BLaER1 treated with 17β-estradiol and CSF1 and Interleukin-3, amounts not matched to agents 10 nM and 100 nM (cell line): Measurements from ENCODE around the gene KIF1C.

Source experiments
- H3K27ac ChIP-seq, 11 experiments: shearing (Covaris generic); formaldehyde crosslinking; 2 replicates each; pipeline ENCODE4 v1.8.1; 2022
- H3K27me3 ChIP-seq, 11 experiments: shearing (Covaris generic); formaldehyde crosslinking; 2 replicates each; pipeline ENCODE4 v1.8.1; 2022
- H3K36me3 ChIP-seq, 11 experiments: shearing (Covaris generic); formaldehyde crosslinking; 2 replicates each; pipeline ENCODE4 v1.8.1; 2022
- H3K4me1 ChIP-seq, 10 experiments: shearing (Covaris generic); formaldehyde crosslinking; 2 replicates each; pipeline ENCODE4 v1.8.1; 2022
- H3K4me2 ChIP-seq, 11 experiments: shearing (Covaris generic); formaldehyde crosslinking; 2 replicates each; pipeline ENCODE4 v1.8.1; 2022
- H3K4me3 ChIP-seq, 10 experiments: shearing (Covaris generic); formaldehyde crosslinking; 2 replicates each; pipeline ENCODE4 v1.8.1; 2022
- H3K9ac ChIP-seq, 11 experiments: shearing (Covaris generic); formaldehyde crosslinking; 2 replicates each; pipeline ENCODE4 v1.8.1; 2022
- H3K9me3 ChIP-seq, 11 experiments: shearing (Covaris generic); formaldehyde crosslinking; replicated peaks in 1 of 11; 2 replicates each; pipeline ENCODE4 v1.8.1; 2022
- H4K20me1 ChIP-seq, 11 experiments: shearing (Covaris generic); formaldehyde crosslinking; 2 replicates each; pipeline ENCODE4 v1.8.1; 2022
- Cebpa-rat ChIP-seq, 11 experiments: shearing (Covaris generic); IDR thresholded peaks; 2 replicates each; pipeline ENCODE4 v1.8.1; 2022

Gene KIF1C

GRCh38 chr17:5002121-5002788, 4.5 kb downstream of the KIF1C start:
- Histone ChIP-seq H3K27me3 (no peaks in the 10 kb centered on the region), H3K9me3 (no peaks in the 10 kb centered on the region), H3K4me3 (no peak overlapping the region), H3K36me3 (peaks cover 57 to 77% (median 67%) of the 10 kb centered on the region in 11 experiments), H3K9ac (no peak overlapping the region), H4K20me1 (peaks cover 9 to 71% (median 23%) of the 10 kb centered on the region in 11 experiments; a peak in 15 of 22 replicates), H3K4me1 (peaks cover 18 to 28% (median 24%) of the 10 kb centered on the region in 10 experiments), H3K27ac (no peak overlapping the region), H3K4me2 (no peak overlapping the region)
- no peak for TF ChIP-seq Cebpa-rat (IDR thresholded peaks at IDR 0.05)

GRCh38 chr17:5003214-5003867, 5.6 kb downstream of the KIF1C start:
- H3K27me3 ChIP-seq: no peaks in the 10 kb centered on the region
- no peak overlapping the region; a peak in 1 of 22 replicates for H3K9ac ChIP-seq
- no peak overlapping the region for H3K27ac ChIP-seq
- TF ChIP-seq Cebpa-rat (IDR thresholded peaks at IDR 0.05): no peak
- no peak overlapping the region for H3K4me3 ChIP-seq
- no peak overlapping the region for H3K4me2 ChIP-seq
- H3K4me1 ChIP-seq: peaks cover 18 to 25% (median 23%) of the 10 kb centered on the region in 10 experiments
- H4K20me1 ChIP-seq: peaks cover 9 to 79% (median 23%) of the 10 kb centered on the region in 11 experiments; a peak in 15 of 22 replicates
- no peaks in the 10 kb centered on the region for H3K9me3 ChIP-seq
- peaks cover 68 to 87% (median 78%) of the 10 kb centered on the region in 11 experiments for H3K36me3 ChIP-seq

GRCh38 chr17:5011928-5012327, 14.2 kb downstream of the KIF1C start:
- no peaks in the 10 kb centered on the region for H3K9me3 ChIP-seq
- H4K20me1 ChIP-seq: peaks cover 0 to 68% (median 0%) of the 10 kb centered on the region in 11 experiments; a peak in 11 of 22 replicates
- peaks cover 12 to 31% (median 15%) of the 10 kb centered on the region in 10 experiments for H3K4me1 ChIP-seq
- no peak overlapping the region for H3K4me3 ChIP-seq
- H3K9ac ChIP-seq: no peak overlapping the region
- no peaks in the 10 kb centered on the region; a peak in 1 of 22 replicates for H3K27me3 ChIP-seq
- no peak overlapping the region for H3K27ac ChIP-seq
- peak overlapping the region in 3 of 11 experiments; percentile 3 to 6 (median 6); a peak in 3 of 22 replicates for H3K4me2 ChIP-seq
- H3K36me3 ChIP-seq: peaks cover 54 to 94% (median 80%) of the 10 kb centered on the region in 11 experiments
- TF ChIP-seq Cebpa-rat (IDR thresholded peaks at IDR 0.05): no peak

GRCh38 chr17:5014357-5014756, 16.6 kb downstream of the KIF1C start:
- H3K27me3 ChIP-seq: no peaks in the 10 kb centered on the region; a peak in 1 of 22 replicates
- peaks cover 28 to 52% (median 32%) of the 10 kb centered on the region in 10 experiments for H3K4me1 ChIP-seq
- peaks cover 32 to 89% (median 59%) of the 10 kb centered on the region in 11 experiments for H3K36me3 ChIP-seq
- no peak for TF ChIP-seq Cebpa-rat (IDR thresholded peaks at IDR 0.05)
- H3K9ac ChIP-seq: no peak overlapping the region
- H3K9me3 ChIP-seq: no peaks in the 10 kb centered on the region
- no peak overlapping the region for H3K27ac ChIP-seq
- H4K20me1 ChIP-seq: peaks cover 0 to 63% (median 4%) of the 10 kb centered on the region in 11 experiments; a peak in 12 of 22 replicates
- H3K4me3 ChIP-seq: no peak overlapping the region
- H3K4me2 ChIP-seq: no peak overlapping the region

- H3K4me2 ChIP-seq: peak overlapping the region in 10 of 11 experiments; percentile 1 to 80 (median 44); a peak in 15 of 22 replicates
- TF ChIP-seq Cebpa-rat (IDR thresholded peaks at IDR 0.05): no peak
- H3K4me1 ChIP-seq: peaks cover 35 to 50% (median 45%) of the 10 kb centered on the region in 10 experiments
- no peak overlapping the region for H3K4me3 ChIP-seq
- no peaks in the 10 kb centered on the region; a peak in 1 of 22 replicates for H3K27me3 ChIP-seq
- H3K36me3 ChIP-seq: peaks cover 50 to 90% (median 61%) of the 10 kb centered on the region in 11 experiments
- no peak overlapping the region for H3K27ac ChIP-seq
- no peaks in the 10 kb centered on the region for H3K9me3 ChIP-seq
- H3K9ac ChIP-seq: peak overlapping the region in 1 of 11 experiments; percentile 40; a peak in 2 of 22 replicates
- peaks cover 0 to 62% (median 3%) of the 10 kb centered on the region in 11 experiments; a peak in 9 of 22 replicates for H4K20me1 ChIP-seq
Observed at GRCh38 chr17:5019475-5019956, 21.8 kb downstream of the KIF1C start.

- peak overlapping the region in 1 of 11 experiments; percentile 4; a peak in 1 of 22 replicates for H3K9ac ChIP-seq
- H3K4me2 ChIP-seq: peak overlapping the region in 8 of 11 experiments; percentile 33 to 80 (median 52); a peak in 13 of 22 replicates
- H3K36me3 ChIP-seq: peaks cover 46 to 88% (median 56%) of the 10 kb centered on the region in 11 experiments
- peaks cover 0 to 57% (median 3%) of the 10 kb centered on the region in 11 experiments; a peak in 9 of 22 replicates for H4K20me1 ChIP-seq
- H3K27ac ChIP-seq: no peak overlapping the region
- no peak overlapping the region for H3K4me3 ChIP-seq
- no peaks in the 10 kb centered on the region for H3K9me3 ChIP-seq
- H3K27me3 ChIP-seq: no peaks in the 10 kb centered on the region
- H3K4me1 ChIP-seq: peaks cover 32 to 54% (median 46%) of the 10 kb centered on the region in 10 experiments
- no peak for TF ChIP-seq Cebpa-rat (IDR thresholded peaks at IDR 0.05)
Observed at GRCh38 chr17:5020502-5021023, 22.8 kb downstream of the KIF1C start.

- TF ChIP-seq Cebpa-rat (IDR thresholded peaks at IDR 0.05): no peak
- no peaks in the 10 kb centered on the region for H3K27me3 ChIP-seq
- H3K4me3 ChIP-seq: no peak overlapping the region
- H3K9ac ChIP-seq: no peak overlapping the region
- H3K36me3 ChIP-seq: peaks cover 42 to 80% (median 54%) of the 10 kb centered on the region in 11 experiments
- no peak overlapping the region for H3K27ac ChIP-seq
- no peak overlapping the region for H3K4me2 ChIP-seq
- H3K9me3 ChIP-seq: no peaks in the 10 kb centered on the region
- H4K20me1 ChIP-seq: peaks cover 0 to 46% (median 3%) of the 10 kb centered on the region in 11 experiments; a peak in 9 of 22 replicates
- peaks cover 16 to 39% (median 30%) of the 10 kb centered on the region in 10 experiments for H3K4me1 ChIP-seq
Observed at GRCh38 chr17:5022171-5022711, 24.5 kb downstream of the KIF1C start.

- H3K4me2 ChIP-seq: no peak overlapping the region
- no peak overlapping the region for H3K27ac ChIP-seq
- TF ChIP-seq Cebpa-rat (IDR thresholded peaks at IDR 0.05): no peak
- peaks cover 36 to 67% (median 46%) of the 10 kb centered on the region in 11 experiments for H3K36me3 ChIP-seq
- H3K4me3 ChIP-seq: no peak overlapping the region
- 0 out of 22 replicates have a peak overlapping the region, but pooled peaks of 1 of the 11 experiments have one; percentile 6 for H3K9ac ChIP-seq
- H3K4me1 ChIP-seq: peaks cover 7 to 29% (median 19%) of the 10 kb centered on the region in 10 experiments; a peak in 19 of 20 replicates
- peaks cover 0 to 41% (median 3%) of the 10 kb centered on the region in 11 experiments; a peak in 9 of 22 replicates for H4K20me1 ChIP-seq
- H3K27me3 ChIP-seq: no peaks in the 10 kb centered on the region
- no peaks in the 10 kb centered on the region for H3K9me3 ChIP-seq
Observed at GRCh38 chr17:5023588-5024147, 25.9 kb downstream of the KIF1C start.
